Progenitor cell of endocrine pancreas (in vitro differentiated cells): ENCODE results near the gene HS6ST3. TPM values are rescaled to one million over a fixed set of nuclear protein-coding genes. Genes with fewer than 3 reads are reported as not detected.
A peak's percentile ranks its signal among the peaks of the same experiment; 100 is the strongest.

ENCODE experiments used
- DNase-seq: peaks from one replicate; pipeline ENCODE4 v3.0.0; 2021; ENCODE audit warnings: low spot score; ENCODE audit not compliant: unreplicated experiment
- H3K27ac Mint-ChIP-seq: 2 replicates; pipeline ENCODE4 v1.8.0; 2021; ENCODE audit warnings: mild to moderate bottlenecking, moderate library complexity, mixed read lengths
- H3K27me3 Mint-ChIP-seq: 2 replicates; pipeline ENCODE4 v1.8.0; 2021; ENCODE audit warnings: mixed read lengths
- H3K36me3 Mint-ChIP-seq: 2 replicates; pipeline ENCODE4 v1.8.0; 2022; ENCODE audit warnings: mixed read lengths; ENCODE audit not compliant: insufficient read depth
- H3K4me1 Mint-ChIP-seq: 2 replicates; pipeline ENCODE4 v1.8.0; 2021; ENCODE audit warnings: low read depth, mixed read lengths
- H3K4me3 Mint-ChIP-seq: 2 replicates; pipeline ENCODE4 v1.8.0; 2021; ENCODE audit warnings: low read depth, mild to moderate bottlenecking, moderate library complexity, mixed read lengths
- H3K9me3 Mint-ChIP-seq: 2 replicates; pipeline ENCODE4 v1.8.0; 2021; ENCODE audit warnings: low read depth, mixed read lengths
- total RNA-seq: library from RNA; stranded (reverse); gene quantifications from 2 replicates; pipeline ENCODE4 v1.2.1, GENCODE V29; 2021
- TF ChIP-seq, protein P1 (sequence below): fragments of 200-600 bp; sonication (generic); IDR thresholded peaks from one replicate; pipeline ENCODE4 v1.5.0; 2021; ENCODE audit warnings: antibody characterized with exemption, mild to moderate bottlenecking; ENCODE audit not compliant: unreplicated experiment

HS6ST3 gene
- total RNA-seq, 1 donor from 2014 or later = 0.84 TPM

DNA sequence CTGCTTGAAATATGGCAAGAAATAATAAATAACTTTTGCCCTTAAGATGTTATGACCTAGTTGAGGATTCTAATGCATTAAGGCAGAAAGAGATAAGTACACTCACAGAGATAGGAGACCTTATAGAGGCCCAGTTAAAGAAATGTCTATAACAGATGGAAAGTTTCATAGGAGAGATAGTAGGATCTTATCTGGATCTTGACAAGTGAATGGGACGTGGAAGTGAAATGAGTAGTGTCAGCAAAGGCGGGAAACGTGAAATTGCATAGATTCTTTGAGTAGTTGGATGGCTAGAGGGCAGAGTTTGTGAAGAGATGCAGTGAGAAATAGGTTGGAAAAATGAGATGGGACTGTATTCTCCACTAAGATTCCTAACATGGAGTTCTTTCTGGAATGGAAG is 71.2 kb downstream of the HS6ST3 start:
- TF ChIP-seq, protein P1, sequence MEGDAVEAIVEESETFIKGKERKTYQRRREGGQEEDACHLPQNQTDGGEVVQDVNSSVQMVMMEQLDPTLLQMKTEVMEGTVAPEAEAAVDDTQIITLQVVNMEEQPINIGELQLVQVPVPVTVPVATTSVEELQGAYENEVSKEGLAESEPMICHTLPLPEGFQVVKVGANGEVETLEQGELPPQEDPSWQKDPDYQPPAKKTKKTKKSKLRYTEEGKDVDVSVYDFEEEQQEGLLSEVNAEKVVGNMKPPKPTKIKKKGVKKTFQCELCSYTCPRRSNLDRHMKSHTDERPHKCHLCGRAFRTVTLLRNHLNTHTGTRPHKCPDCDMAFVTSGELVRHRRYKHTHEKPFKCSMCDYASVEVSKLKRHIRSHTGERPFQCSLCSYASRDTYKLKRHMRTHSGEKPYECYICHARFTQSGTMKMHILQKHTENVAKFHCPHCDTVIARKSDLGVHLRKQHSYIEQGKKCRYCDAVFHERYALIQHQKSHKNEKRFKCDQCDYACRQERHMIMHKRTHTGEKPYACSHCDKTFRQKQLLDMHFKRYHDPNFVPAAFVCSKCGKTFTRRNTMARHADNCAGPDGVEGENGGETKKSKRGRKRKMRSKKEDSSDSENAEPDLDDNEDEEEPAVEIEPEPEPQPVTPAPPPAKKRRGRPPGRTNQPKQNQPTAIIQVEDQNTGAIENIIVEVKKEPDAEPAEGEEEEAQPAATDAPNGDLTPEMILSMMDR = no peak
- Mint-ChIP-seq H3K4me1 (peaks cover 26% of the 10 kb centered on the region), H3K27ac (no peak overlapping the region), H3K9me3 (no peaks in the 10 kb centered on the region), H3K36me3 (no peaks in the 10 kb centered on the region), H3K27me3 (peaks cover 10% of the 10 kb centered on the region), H3K4me3 (no peak overlapping the region)
- no peak for DNase-seq

DNA sequence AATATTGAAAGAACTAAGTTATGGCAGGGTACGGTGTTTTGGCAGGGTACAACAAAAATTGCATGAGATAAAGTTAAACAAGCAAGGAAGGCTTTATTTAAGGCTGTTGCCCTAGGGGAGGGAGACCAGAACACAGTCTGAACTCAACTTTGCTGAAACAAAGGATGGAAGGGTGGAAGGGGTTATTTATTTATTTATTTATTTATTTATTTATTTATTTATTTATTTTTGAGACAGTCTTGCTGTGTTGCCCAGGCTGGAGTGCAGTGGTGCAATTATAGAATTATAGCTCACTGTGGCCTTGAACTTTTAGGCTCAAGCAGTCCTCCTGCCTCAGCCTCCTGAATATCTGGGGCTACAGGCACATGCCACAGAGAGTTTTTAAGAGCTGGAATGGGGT is 75.9 kb downstream of the HS6ST3 start:
- no peaks in the 10 kb centered on the region for H3K9me3 Mint-ChIP-seq
- no peaks in the 10 kb centered on the region for H3K27me3 Mint-ChIP-seq
- TF ChIP-seq, protein P1 = no peak
- no peak overlapping the region for H3K4me3 Mint-ChIP-seq
- peak overlapping the region; percentile 57 for H3K27ac Mint-ChIP-seq
- no peaks in the 10 kb centered on the region for H3K36me3 Mint-ChIP-seq
- peaks cover 12% of the 10 kb centered on the region for H3K4me1 Mint-ChIP-seq
- DNase-seq = no peak

DNA sequence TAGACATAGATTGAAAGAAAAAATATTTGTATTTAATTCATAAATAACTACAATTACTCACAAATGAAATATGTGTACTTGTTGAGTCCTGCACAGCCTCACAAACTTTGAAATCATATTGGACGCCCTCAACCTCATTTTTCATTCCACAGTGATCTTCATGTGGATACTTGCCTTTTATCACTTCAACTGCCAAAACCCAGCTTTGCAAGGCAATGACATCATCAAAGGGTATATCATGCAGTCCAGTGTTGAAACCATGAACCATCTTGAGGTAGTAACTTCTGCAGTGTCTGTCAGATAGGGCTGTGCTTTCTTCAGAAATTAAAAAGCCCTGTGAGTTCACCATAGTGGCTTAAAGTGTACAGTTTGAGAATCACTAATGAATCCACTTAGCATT is 82.2 kb downstream of the HS6ST3 start:
- no peak for DNase-seq
- Mint-ChIP-seq H3K27ac (no peak overlapping the region), H3K27me3 (no peaks in the 10 kb centered on the region), H3K36me3 (no peaks in the 10 kb centered on the region), H3K4me1 (peaks cover 4% of the 10 kb centered on the region), H3K4me3 (no peak overlapping the region), H3K9me3 (no peaks in the 10 kb centered on the region)
- TF ChIP-seq, protein P1 = no peak

DNA sequence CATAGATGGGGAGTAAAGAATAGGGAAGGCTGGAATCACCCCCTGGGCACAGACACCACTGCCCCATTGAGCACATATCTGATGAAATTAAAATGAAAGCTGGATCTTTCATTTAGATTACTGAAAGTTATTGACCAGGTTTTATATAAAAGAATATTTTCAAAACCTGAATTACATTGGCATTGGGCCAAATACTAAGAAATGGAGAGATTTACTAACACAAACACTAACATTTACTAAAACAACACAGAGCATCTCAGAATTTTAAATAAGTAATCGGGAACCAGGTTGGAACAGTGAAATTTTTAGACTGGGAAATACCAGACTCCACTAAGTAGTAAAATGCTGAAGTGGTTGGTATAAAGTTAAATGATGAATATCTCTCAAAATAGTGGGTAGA is 88.9 kb downstream of the HS6ST3 start:
- DNase-seq = no peak
- no peaks in the 10 kb centered on the region for H3K36me3 Mint-ChIP-seq
- no peaks in the 10 kb centered on the region for H3K9me3 Mint-ChIP-seq
- TF ChIP-seq, protein P1 = no peak
- H3K4me3 Mint-ChIP-seq = no peak overlapping the region
- H3K27ac Mint-ChIP-seq = no peak overlapping the region
- peaks cover 2% of the 10 kb centered on the region for H3K4me1 Mint-ChIP-seq
- peaks cover 11% of the 10 kb centered on the region for H3K27me3 Mint-ChIP-seq

DNA sequence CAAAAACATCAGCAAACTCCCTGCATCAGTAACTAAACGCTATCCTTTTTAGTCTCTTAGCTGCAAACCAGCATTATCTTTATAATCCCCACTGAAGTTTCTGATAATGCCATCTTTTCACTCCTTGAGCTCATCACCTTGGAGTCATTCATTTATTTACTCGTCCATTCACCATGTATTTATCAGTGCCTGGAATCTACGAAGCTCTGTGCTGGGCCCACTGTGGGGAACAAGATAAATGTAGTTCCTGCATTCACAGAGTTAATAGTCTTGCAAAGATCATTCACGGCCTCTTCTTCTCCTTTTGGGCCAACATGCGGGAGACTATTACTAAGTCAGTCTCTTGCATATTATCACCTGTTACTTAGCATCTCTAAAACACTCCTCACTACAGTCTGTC is 89.4 kb downstream of the HS6ST3 start:
- no peak for DNase-seq

More for the DNA sequence above, 89.4 kb downstream of the HS6ST3 start:
- Mint-ChIP-seq H3K4me3 (no peak overlapping the region), H3K27me3 (peaks cover 11% of the 10 kb centered on the region), H3K27ac (no peak overlapping the region), H3K9me3 (peaks cover 1% of the 10 kb centered on the region), H3K36me3 (no peaks in the 10 kb centered on the region), H3K4me1 (peaks cover 2% of the 10 kb centered on the region)
- TF ChIP-seq, protein P1 = no peak
